ENCODE measurements around the gene TRIM29. TPM values are rescaled to one million over a fixed set of nuclear protein-coding genes. Genes with fewer than 3 reads are reported as not detected.

TRIM29 gene
- total RNA-seq, 6 experiments from 2014 or later, result 1.1 to 2.1 (median 1.3) TPM; not detected in 2

- H3K36me3 ChIP-seq, result no peaks in the 10 kb centered on the region
- intact Hi-C loops (cut with DNase I), result loop anchor here (5.0 to 10.0 kb wide), 3 partner anchors 367 to 630 kb away; no protein-coding TSS in a partner anchor
- H3K4me1 ChIP-seq, result no peaks in the 10 kb centered on the region
- no peak overlapping the region for H3K4me3 ChIP-seq
- TF ChIP-seq POLR2A (IDR thresholded peaks at IDR 0.05) (no peak), CTCF (IDR thresholded peaks at IDR 0.05) (no peak)
- H3K9me3 ChIP-seq, result no peaks in the 10 kb centered on the region
- no peak for ATAC-seq
- H3K27me3 ChIP-seq, result no peaks in the 10 kb centered on the region
- WGBS (ENCODE audit: insufficient coverage, low coverage, low lambda C conversion rate, missing lambda C conversion rate), result 70% methylated on average over 4 of the region's 15 CpGs
- no peak overlapping the region for H3K27ac ChIP-seq
- DNase-seq, result no peak
Observed at GRCh38 chr11:120112174-120112796, 25.6 kb downstream of the TRIM29 start.

GRCh38 chr11:120109531-120109930, 28.4 kb downstream of the TRIM29 start:
- 54% methylated on average over 5 of the region's 5 CpGs for WGBS (ENCODE audit: insufficient coverage, low coverage, low lambda C conversion rate, missing lambda C conversion rate)
- intact Hi-C loops (cut with DNase I), result loop anchor here in 1 of 2 donors (5.0 to 10.0 kb wide), 2 partner anchors 442 to 625 kb away; no protein-coding TSS in a partner anchor
- H3K27me3 ChIP-seq, result no peaks in the 10 kb centered on the region
- TF ChIP-seq CTCF (IDR thresholded peaks at IDR 0.05) (no peak), POLR2A (IDR thresholded peaks at IDR 0.05) (no peak)
- ATAC-seq, result no peak
- H3K4me1 ChIP-seq, result no peaks in the 10 kb centered on the region
- H3K27ac ChIP-seq, result no peak overlapping the region
- DNase-seq, result no peak
- no peak overlapping the region for H3K4me3 ChIP-seq
- H3K36me3 ChIP-seq, result no peaks in the 10 kb centered on the region
- H3K9me3 ChIP-seq, result no peaks in the 10 kb centered on the region

- no peaks in the 10 kb centered on the region for H3K27me3 ChIP-seq
- H3K36me3 ChIP-seq, result no peaks in the 10 kb centered on the region
- ATAC-seq, result no peak
- no peaks in the 10 kb centered on the region for H3K4me1 ChIP-seq
- H3K4me3 ChIP-seq, result no peak overlapping the region
- no peak for TF ChIP-seq CTCF (IDR thresholded peaks at IDR 0.05)
- no peak for TF ChIP-seq POLR2A (IDR thresholded peaks at IDR 0.05)
- no peaks in the 10 kb centered on the region for H3K9me3 ChIP-seq
- 43% methylated on average over 6 of the region's 6 CpGs for WGBS (ENCODE audit: insufficient coverage, low coverage, low lambda C conversion rate, missing lambda C conversion rate)
- DNase-seq, result no peak
- H3K27ac ChIP-seq, result no peak overlapping the region
- intact Hi-C loops (cut with DNase I), result loop anchor here in 1 of 2 donors (5.0 to 10.0 kb wide), 2 partner anchors 441 to 624 kb away; no protein-coding TSS in a partner anchor
Observed at GRCh38 chr11:120108785-120109168, 29.1 kb downstream of the TRIM29 start.

GRCh38 chr11:120108154-120108784, 29.6 kb downstream of the TRIM29 start:
- TF ChIP-seq POLR2A (IDR thresholded peaks at IDR 0.05), result no peak
- TF ChIP-seq CTCF (IDR thresholded peaks at IDR 0.05), result peak; percentile 98 to 100 (median 99)
- Histone ChIP-seq H3K4me3 (no peak overlapping the region), H3K27ac (no peak overlapping the region), H3K4me1 (no peaks in the 10 kb centered on the region), H3K9me3 (no peaks in the 10 kb centered on the region), H3K27me3 (no peaks in the 10 kb centered on the region), H3K36me3 (no peaks in the 10 kb centered on the region)
- DNase-seq (peak; percentile 71 to 74 (median 74)), ATAC-seq (peak; percentile 89 to 98 (median 93))
- 6% methylated on average over 4 of the region's 6 CpGs for WGBS (ENCODE audit: insufficient coverage, low coverage, low lambda C conversion rate, missing lambda C conversion rate)
- intact Hi-C loops (cut with DNase I), result loop anchor here in 1 of 2 donors (5.0 to 10.0 kb wide), 2 partner anchors 441 to 623 kb away; no protein-coding TSS in a partner anchor
